Nephron (organoid): ENCODE data around the gene PRSS53.

Source experiments
- H3K27ac Mint-ChIP-seq, 3 experiments: 2 replicates each; pipeline ENCODE4 v1.8.0; 2020; ENCODE audit warnings: mixed read lengths in 3 of 3, mild to moderate bottlenecking in 2 of 3, moderate library complexity in 1 of 3
- H3K27me3 Mint-ChIP-seq: 2 replicates; pipeline ENCODE4 v1.8.0; 2021; ENCODE audit warnings: low read depth, mild to moderate bottlenecking, moderate library complexity, mixed read lengths
- H3K36me3 Mint-ChIP-seq: 2 replicates; pipeline ENCODE4 v1.8.0; 2020; ENCODE audit warnings: low read depth, mixed read lengths
- H3K4me1 Mint-ChIP-seq: 2 replicates; pipeline ENCODE4 v1.8.0; 2020; ENCODE audit warnings: mixed read lengths
- H3K4me3 Mint-ChIP-seq, 3 experiments: 2 replicates each; pipeline ENCODE4 v1.8.0; 2020; ENCODE audit warnings: mild to moderate bottlenecking in 3 of 3, mixed read lengths in 3 of 3, moderate library complexity in 2 of 3
- H3K9me3 Mint-ChIP-seq: 2 replicates; pipeline ENCODE4 v1.8.0; 2020; ENCODE audit warnings: mixed read lengths
- CTCF ChIP-seq, 3 experiments: fragments of 200-600 bp; sonication (generic); IDR thresholded peaks; one replicate each; pipeline ENCODE4 v1.5.0; 2021; ENCODE audit warnings: antibody characterized with exemption in 3 of 3; ENCODE audit not compliant: unreplicated experiment in 3 of 3

The PRSS53 gene

GRCh38 chr16:31055613-31056012 is 33.1 kb downstream of the PRSS53 start:
- H3K9me3 Mint-ChIP-seq: no peaks in the 10 kb centered on the region
- no peak overlapping the region for H3K4me3 Mint-ChIP-seq
- TF ChIP-seq CTCF (IDR thresholded peaks at IDR 0.05; ENCODE audit: unreplicated experiment in 3 of 3): no peak
- peaks cover 4% of the 10 kb centered on the region for H3K27me3 Mint-ChIP-seq
- no peaks in the 10 kb centered on the region for H3K4me1 Mint-ChIP-seq
- H3K27ac Mint-ChIP-seq: no peak overlapping the region
- H3K36me3 Mint-ChIP-seq: peaks cover 14% of the 10 kb centered on the region

GRCh38 chr16:31052114-31052513 is 36.6 kb downstream of the PRSS53 start:
- Mint-ChIP-seq H3K27me3 (peaks cover 4% of the 10 kb centered on the region), H3K4me3 (no peak overlapping the region), H3K27ac (no peak overlapping the region), H3K9me3 (no peaks in the 10 kb centered on the region), H3K4me1 (no peaks in the 10 kb centered on the region), H3K36me3 (no peaks in the 10 kb centered on the region)
- no peak for TF ChIP-seq CTCF (IDR thresholded peaks at IDR 0.05; ENCODE audit: unreplicated experiment in 3 of 3)

- Mint-ChIP-seq H3K4me3 (no peak overlapping the region), H3K9me3 (no peaks in the 10 kb centered on the region), H3K27ac (no peak overlapping the region), H3K36me3 (no peaks in the 10 kb centered on the region), H3K27me3 (peaks cover 4% of the 10 kb centered on the region), H3K4me1 (no peaks in the 10 kb centered on the region)
- TF ChIP-seq CTCF (IDR thresholded peaks at IDR 0.05; ENCODE audit: unreplicated experiment in 3 of 3): no peak
Measured at GRCh38 chr16:31050280-31051030, 38.3 kb downstream of the PRSS53 start.

GRCh38 chr16:31043898-31044481 is 44.8 kb downstream of the PRSS53 start:
- Mint-ChIP-seq H3K4me3 (no peak overlapping the region), H3K27ac (no peak overlapping the region)
- no peak for TF ChIP-seq CTCF (IDR thresholded peaks at IDR 0.05; ENCODE audit: unreplicated experiment in 3 of 3)

GRCh38 chr16:31043352-31043751 is 45.4 kb downstream of the PRSS53 start:
- Mint-ChIP-seq H3K27me3 (no peaks in the 10 kb centered on the region), H3K36me3 (peaks cover 5% of the 10 kb centered on the region), H3K4me3 (no peak overlapping the region), H3K9me3 (no peaks in the 10 kb centered on the region), H3K27ac (no peak overlapping the region), H3K4me1 (no peaks in the 10 kb centered on the region)
- TF ChIP-seq CTCF (IDR thresholded peaks at IDR 0.05; ENCODE audit: unreplicated experiment in 3 of 3): no peak

More at GRCh38 chr16:31043898-31044481, 44.8 kb downstream of the PRSS53 start:
- Mint-ChIP-seq H3K27me3 (no peaks in the 10 kb centered on the region), H3K4me1 (no peaks in the 10 kb centered on the region), H3K36me3 (peaks cover 5% of the 10 kb centered on the region), H3K9me3 (no peaks in the 10 kb centered on the region)

- TF ChIP-seq CTCF (IDR thresholded peaks at IDR 0.05; ENCODE audit: unreplicated experiment in 3 of 3): no peak
- Mint-ChIP-seq H3K36me3 (peaks cover 5% of the 10 kb centered on the region), H3K27ac (no peak overlapping the region), H3K4me3 (no peak overlapping the region), H3K9me3 (no peaks in the 10 kb centered on the region), H3K27me3 (no peaks in the 10 kb centered on the region), H3K4me1 (no peaks in the 10 kb centered on the region)
Measured at GRCh38 chr16:31042866-31043265, 45.9 kb downstream of the PRSS53 start.
